Choroid plexus epithelial cell (primary cell): ENCODE data around the gene PNPLA6.

Experiments
- DNase-seq: peaks from one replicate; pipeline ENCODE4 v3.0.0-alpha.2; 2010; ENCODE audit warnings: low read depth
- H3K4me3 ChIP-seq: 2 replicates; pipeline ENCODE4 v1.5.1; 2011; ENCODE audit warnings: low read depth, mild to moderate bottlenecking, control low read depth, low read length, moderate library complexity
- TF ChIP-seq, protein P1 (sequence below): conservative IDR thresholded peaks from 2 replicates; pipeline ENCODE4 v1.5.1; 2011; ENCODE audit warnings: low read depth, mild to moderate bottlenecking, control low read depth, inconsistent platforms, low read length, moderate library complexity

The PNPLA6 gene

DNA sequence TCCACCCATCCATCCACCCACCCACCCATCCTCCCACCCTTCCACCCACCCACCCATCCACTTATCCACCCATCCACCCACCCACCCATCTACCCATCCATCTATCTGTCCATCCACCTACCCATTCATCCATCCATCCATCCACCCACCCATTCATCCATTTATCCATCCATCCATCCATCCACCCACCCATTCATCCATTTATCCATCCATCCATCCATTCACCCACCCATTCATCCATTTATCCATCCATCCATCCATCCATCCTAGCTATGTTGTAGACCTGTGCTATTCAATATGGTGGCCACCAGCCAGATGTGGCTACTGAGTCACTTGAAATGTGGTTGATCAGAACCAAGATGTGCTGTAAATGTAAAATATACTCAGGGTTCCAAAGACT, 65.2 kb downstream of the PNPLA6 start:
- TF ChIP-seq, protein P1, sequence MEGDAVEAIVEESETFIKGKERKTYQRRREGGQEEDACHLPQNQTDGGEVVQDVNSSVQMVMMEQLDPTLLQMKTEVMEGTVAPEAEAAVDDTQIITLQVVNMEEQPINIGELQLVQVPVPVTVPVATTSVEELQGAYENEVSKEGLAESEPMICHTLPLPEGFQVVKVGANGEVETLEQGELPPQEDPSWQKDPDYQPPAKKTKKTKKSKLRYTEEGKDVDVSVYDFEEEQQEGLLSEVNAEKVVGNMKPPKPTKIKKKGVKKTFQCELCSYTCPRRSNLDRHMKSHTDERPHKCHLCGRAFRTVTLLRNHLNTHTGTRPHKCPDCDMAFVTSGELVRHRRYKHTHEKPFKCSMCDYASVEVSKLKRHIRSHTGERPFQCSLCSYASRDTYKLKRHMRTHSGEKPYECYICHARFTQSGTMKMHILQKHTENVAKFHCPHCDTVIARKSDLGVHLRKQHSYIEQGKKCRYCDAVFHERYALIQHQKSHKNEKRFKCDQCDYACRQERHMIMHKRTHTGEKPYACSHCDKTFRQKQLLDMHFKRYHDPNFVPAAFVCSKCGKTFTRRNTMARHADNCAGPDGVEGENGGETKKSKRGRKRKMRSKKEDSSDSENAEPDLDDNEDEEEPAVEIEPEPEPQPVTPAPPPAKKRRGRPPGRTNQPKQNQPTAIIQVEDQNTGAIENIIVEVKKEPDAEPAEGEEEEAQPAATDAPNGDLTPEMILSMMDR = no peak
- H3K4me3 ChIP-seq = no peak overlapping the region
- no peak for DNase-seq

DNA sequence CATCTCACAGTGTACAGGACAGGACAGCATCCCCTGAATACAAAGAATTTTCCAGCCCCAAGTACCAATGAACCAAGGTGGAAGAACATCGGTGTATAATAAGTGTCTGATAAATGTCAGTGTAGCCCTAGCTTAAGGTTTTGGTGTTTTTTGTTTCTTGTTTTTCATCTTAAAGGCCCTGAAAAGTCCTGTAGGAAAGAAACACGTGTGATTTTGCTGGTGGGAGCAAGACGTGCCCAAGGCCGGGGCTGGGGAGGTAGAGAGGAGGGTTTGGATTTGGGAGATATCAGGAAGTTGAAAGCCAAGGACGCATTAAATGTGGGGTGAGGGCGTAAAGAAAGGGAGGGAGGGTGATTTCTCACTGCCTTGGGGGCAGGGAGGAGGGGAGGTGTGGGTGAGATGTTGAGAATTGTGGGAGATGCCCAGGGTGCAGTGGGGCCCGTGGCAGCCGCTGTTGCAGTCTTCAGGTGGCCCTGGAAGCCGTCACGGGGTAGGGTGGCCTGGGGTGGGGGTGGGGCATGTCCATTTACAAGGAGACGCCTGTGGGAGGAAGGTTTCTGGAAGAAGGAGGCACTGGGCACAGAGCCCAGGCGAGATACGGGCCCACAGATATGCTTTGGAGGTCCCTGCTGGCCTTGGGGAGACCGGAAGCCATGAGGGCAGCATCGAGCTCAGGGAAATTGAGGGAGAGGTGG, 66.9 kb downstream of the PNPLA6 start:
- no peak for DNase-seq
- no peak overlapping the region for H3K4me3 ChIP-seq
- TF ChIP-seq, protein P1 = no peak

DNA sequence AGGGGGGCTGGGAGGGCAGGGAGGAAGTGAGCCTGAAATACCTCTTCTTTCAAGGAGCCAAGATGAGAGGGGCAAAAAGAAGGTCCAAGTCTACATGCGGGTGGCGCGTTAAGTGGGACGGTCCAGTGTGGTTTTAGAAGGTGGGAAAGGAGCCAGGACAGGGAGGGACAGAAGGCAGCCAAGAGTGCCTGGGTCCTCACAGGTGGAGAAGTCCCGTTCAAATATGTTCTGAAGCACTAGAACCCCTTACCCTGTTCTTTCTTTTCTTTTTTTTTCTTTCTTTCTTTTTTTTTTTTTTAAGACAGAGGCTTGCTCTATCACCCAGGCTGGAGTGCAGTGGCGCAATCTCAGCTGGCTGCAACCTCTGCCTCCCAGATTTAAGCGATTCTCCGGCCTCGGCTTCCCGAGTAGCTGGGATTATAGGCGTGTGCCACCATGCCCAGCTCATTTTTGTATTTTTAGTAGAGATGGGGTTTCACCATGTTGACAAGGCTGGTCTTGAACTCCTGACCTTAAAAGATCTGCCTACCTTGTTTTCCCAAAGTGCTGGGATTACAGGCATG, 67.5 kb downstream of the PNPLA6 start:
- H3K4me3 ChIP-seq = no peak overlapping the region
- TF ChIP-seq, protein P1 = no peak
- DNase-seq = no peak

DNA sequence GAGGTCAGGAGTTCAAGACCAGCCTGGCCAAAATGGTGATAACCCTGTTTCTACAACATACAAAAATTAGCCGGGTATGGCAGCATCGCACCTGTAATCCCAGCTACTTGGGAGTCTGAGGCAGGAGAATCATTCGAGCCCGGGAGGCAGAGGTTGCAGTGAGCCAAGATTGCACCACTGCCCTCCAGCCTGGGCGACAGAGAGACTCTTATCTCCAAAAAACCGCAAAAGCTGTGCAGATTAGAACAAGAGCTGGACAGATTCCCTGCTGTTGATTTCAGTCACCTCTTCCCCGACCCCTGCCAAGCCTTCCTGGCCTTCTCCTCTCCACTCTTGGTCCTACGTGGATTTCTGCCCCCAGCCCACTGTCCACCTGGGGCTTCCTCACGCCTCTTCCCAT, 68.4 kb downstream of the PNPLA6 start:
- DNase-seq = no peak
- TF ChIP-seq, protein P1 = no peak
- no peak overlapping the region for H3K4me3 ChIP-seq

DNA sequence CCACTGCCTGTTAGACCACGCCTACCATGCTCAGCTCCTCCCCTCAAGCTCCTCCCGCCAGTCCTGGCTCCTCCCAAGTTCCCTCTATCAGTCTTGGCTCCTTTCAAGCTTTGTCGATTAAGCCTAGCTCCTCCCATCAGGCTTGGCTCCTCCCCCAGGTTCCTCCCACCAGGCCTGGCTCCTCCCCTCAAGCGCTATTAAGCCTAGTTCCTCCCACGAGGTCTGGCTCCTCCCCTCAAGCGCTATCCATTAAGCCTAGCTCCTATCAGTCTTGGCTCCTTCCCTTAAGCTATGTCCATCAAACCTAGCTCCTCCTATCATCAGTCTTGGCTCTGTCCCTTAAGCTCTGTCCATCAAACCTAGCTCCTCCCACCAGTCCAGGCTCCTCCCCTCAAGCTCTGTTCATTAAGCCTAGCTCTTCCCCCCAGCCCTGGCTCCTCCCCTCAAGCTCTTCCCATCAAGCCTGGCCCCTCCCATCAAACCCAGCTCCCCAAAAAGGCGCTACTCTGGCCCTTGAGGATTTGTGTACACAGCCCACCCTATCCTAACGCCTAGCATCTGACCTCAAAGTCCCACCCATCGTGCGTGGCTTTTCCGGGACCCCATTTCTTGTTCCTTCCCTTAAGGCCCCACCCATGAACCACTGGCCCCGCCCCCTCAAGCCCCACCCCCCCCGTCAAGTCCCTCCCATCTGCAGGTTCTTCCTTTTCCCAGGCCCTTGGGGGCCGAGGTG, 70.1 kb downstream of the PNPLA6 start:
- H3K4me3 ChIP-seq = no peak overlapping the region
- DNase-seq = peak; percentile 19
- TF ChIP-seq, protein P1 = no peak

DNA sequence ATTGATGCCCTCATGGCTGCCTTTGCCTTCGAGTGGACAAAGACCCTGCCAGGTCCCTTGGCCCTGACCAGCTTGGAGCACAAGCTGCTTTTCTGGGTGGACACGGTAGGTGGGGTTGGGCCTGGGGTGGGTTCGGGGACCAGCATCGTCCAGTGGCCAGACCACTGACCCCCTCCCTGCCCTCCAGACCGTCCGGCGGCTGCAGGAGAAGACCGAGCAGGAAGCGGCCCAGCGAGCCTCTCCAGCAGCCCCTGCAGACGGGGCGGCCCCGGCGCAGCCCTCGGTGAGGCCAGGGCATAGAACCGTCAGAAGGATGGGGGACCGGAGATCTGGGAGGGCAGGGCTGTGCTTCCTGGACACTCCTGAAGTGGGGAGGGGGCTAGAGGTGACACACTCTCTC, 70.8 kb downstream of the PNPLA6 start:
- no peak for DNase-seq
- TF ChIP-seq, protein P1 = no peak
- H3K4me3 ChIP-seq = no peak overlapping the region
